HG03558 (cell line): ENCODE measurements around the gene SOX2.
"Not testable (repeated sequence)": the region's sequence is repeated elsewhere in the genome, so short reads cannot be mapped to it uniquely, and the experiment has no call there.

Experiments
- ATAC-seq: cut with Tn5 transposase; IDR thresholded peaks from one replicate; pipeline ENCODE4 v1.9.1; 2021; ENCODE audit warnings: moderate number of reproducible peaks; ENCODE audit not compliant: unreplicated experiment; ENCODE audit errors: extremely low read depth

Gene SOX2

GRCh38 chr3:181753391-181753790 lies 41.7 kb downstream of the SOX2 start:
- no peak for ATAC-seq

DNA sequence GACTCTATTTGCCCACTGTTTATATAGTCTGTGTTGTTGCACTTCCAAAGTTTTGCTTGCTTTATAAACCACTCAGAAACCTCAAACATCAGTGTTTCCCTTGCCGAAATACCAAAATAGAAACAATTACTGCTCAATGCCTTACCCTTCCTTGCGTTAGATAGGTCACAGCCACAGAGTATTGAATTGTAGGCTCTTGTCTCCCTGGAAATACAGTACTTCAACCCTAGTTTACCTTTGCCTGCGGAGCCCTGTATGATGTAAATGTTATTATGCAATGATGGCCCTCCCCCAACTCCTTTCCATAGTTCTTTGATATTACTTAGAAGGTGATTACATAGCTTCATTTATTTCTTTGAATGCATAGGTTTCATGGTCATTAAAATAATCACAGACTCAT lies 44.2 kb downstream of the SOX2 start:
- ATAC-seq = no peak

- no peak for ATAC-seq
Observed at GRCh38 chr3:181756645-181757297, 45.0 kb downstream of the SOX2 start.

DNA sequence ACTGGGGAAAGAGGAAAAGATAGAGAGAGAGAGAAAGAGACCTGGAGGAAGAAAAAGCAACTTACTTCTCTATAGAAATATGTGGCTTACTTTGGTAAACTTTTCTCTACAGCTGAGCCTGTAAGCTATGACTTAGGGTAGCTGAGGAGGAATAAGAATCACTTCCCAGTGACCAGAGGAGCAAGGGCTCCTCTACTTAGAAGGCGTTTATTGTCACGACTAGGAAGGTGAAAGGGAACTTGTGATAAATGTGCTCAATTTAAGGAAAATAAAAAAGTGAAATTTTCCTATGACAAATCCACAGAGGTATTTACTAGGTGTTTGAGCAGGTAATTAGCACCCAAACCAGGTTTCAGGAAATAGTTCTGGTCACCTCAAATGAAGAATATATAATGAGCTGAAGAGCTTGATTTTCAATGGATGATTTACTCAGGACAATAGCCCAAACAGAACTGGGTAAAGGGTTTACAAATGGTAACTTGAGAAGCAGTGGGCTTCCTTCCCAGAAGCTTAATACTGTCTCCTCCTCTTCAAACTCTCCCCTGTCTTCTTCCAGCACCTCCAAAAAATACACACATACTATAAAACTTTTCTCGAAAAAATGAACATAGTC lies 46.1 kb downstream of the SOX2 start:
- ATAC-seq = no peak

GRCh38 chr3:181761906-181762305 lies 50.2 kb downstream of the SOX2 start:
- ATAC-seq = no peak

GRCh38 chr3:181764033-181764432 lies 52.3 kb downstream of the SOX2 start:
- not testable (repeated sequence) for ATAC-seq
